GM12892 (cell line): ENCODE measurements around the gene TSPAN5.

ENCODE experiments used
- POLR2A ChIP-seq: IDR thresholded peaks from 2 replicates; pipeline ENCODE4 v1.6.1; 2011; ENCODE audit warnings: low read depth, low read length, control low read depth
- POLR2AphosphoS5 ChIP-seq: IDR thresholded peaks from 2 replicates; pipeline ENCODE4 v1.6.1; 2011; ENCODE audit warnings: low read depth, low read length, control low read depth
- TAF1 ChIP-seq: IDR thresholded peaks from 2 replicates; pipeline ENCODE4 v1.6.1; 2011; ENCODE audit warnings: low read depth, mild to moderate bottlenecking, control low read depth, low read length, borderline replicate concordance

GRCh38 chr4:98662626-98663225 lies 4.3 kb upstream of the TSPAN5 start:
- TF ChIP-seq POLR2A = no peak
- TF ChIP-seq POLR2AphosphoS5 = no peak
- no peak for TF ChIP-seq TAF1
